Nasal cavity respiratory epithelium epithelial cell of viscerocranial mucosa (primary cell): ENCODE data around the gene MASP1. TPM values are rescaled to one million over a fixed set of nuclear protein-coding genes. Genes with fewer than 3 reads are reported as not detected.

ENCODE experiments used
- total RNA-seq: library from RNA; depleted of rRNA; stranded (reverse); fragments of >200 nt; gene quantifications from 2 replicates; pipeline ENCODE4 v1.2.3, GENCODE V29; 2014

The MASP1 gene
- under 0.01 and 0.21 TPM in 2 replicates for total RNA-seq

GRCh38 chr3:187291512-187292132, at the start of gene MASP1:
Gene MASP1 (minus strand): TSS chr3:187291737. CDS start chr3:187291632, 105 bp downstream.

GRCh38 chr3:187197335-187197649, 94.2 kb downstream of the MASP1 start, which contains the start of gene RTP1:
Gene RTP1 (plus strand): TSS chr3:187197486. CDS start chr3:187197516, 30 bp downstream.

Other genes with a start within 250 kb of the MASP1 start
- gene RPL39L, start 152.2 kb downstream of the MASP1 start, total RNA-seq, result 11.2 and 21.2 TPM in 2 replicates
- gene RTP1, start 94.3 kb downstream of the MASP1 start, total RNA-seq, result not detected in 2 replicates
- gene RTP4, start 76.6 kb upstream of the MASP1 start, total RNA-seq, result under 0.01 and 1.1 TPM in 2 replicates